HL-60 (cell line): ENCODE measurements around the gene GFRA4.

Experiments
- DNase-seq, 2 experiments: peaks; one replicate each; pipeline ENCODE4 v3.0.0-alpha.2; 2010 to 2020; ENCODE audit warnings: low read depth in 1 of 2, low spot score in 1 of 2
- H3K27ac ChIP-seq: fragments of 250-450 bp; sonication (Bioruptor Pico); replicated peaks from 2 replicates; pipeline ENCODE4 v1.5.1; 2020; ENCODE audit warnings: mild to moderate bottlenecking, moderate library complexity
- H3K27me3 ChIP-seq: fragments of 250-450 bp; sonication (Bioruptor Pico); 2 replicates; pipeline ENCODE4 v1.5.1; 2021; ENCODE audit warnings: mild to moderate bottlenecking, moderate library complexity; ENCODE audit not compliant: insufficient read depth, poor library complexity, severe bottlenecking
- H3K4me3 ChIP-seq: replicated peaks from 2 replicates; pipeline ENCODE4 v1.5.1; 2011; ENCODE audit warnings: mild to moderate bottlenecking, control low read depth, low read length; ENCODE audit not compliant: insufficient read depth
- CTCF ChIP-seq: IDR thresholded peaks from one replicate; pipeline ENCODE4 v1.5.1; 2011; ENCODE audit warnings: low read length, control low read depth, inconsistent platforms; ENCODE audit not compliant: insufficient read depth
- GABPA ChIP-seq: IDR thresholded peaks from 2 replicates; pipeline ENCODE4 v1.6.1; 2012; ENCODE audit warnings: low read depth
- POLR2AphosphoS5 ChIP-seq: IDR thresholded peaks from 2 replicates; pipeline ENCODE4 v1.6.1; 2012; ENCODE audit warnings: low read depth
- SPI1 ChIP-seq: IDR thresholded peaks from 2 replicates; pipeline ENCODE4 v1.6.1; 2012; ENCODE audit warnings: low read depth, mild to moderate bottlenecking, borderline replicate concordance
- TF ChIP-seq, protein P1 (sequence below): IDR thresholded peaks from 2 replicates; pipeline ENCODE4 v1.6.1; 2012; ENCODE audit warnings: low read depth; ENCODE audit not compliant: insufficient replicate concordance

The GFRA4 gene

DNA sequence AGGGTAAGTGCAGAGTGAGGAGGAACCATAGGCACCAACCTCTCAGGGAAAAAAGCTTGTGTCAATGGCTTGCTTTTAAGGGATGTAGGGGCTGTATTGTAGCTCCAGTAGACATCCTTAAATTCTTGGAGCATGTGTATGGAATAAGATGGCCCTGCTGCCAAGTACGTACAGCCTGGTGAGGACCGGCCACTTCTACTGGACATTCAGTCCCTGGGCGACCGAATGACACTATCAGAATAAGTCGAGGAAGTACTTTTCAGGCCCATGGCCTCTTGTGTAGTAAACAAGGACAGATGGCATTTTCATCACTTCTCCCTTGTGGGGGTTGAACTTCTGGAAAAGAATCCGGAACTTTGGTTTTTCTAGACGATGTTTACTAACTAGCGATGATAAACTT lies 32.8 kb downstream of the GFRA4 start:
- DNase-seq = no peak
- Histone ChIP-seq H3K27ac (no peak overlapping the region), H3K4me3 (no peak overlapping the region), H3K27me3 (no peaks in the 10 kb centered on the region)
- TF ChIP-seq GABPA (no peak), CTCF (no peak), POLR2AphosphoS5 (no peak)

- no peak for TF ChIP-seq GABPA
- no peak for TF ChIP-seq POLR2AphosphoS5
- no peak for TF ChIP-seq SPI1
- TF ChIP-seq, protein P1, sequence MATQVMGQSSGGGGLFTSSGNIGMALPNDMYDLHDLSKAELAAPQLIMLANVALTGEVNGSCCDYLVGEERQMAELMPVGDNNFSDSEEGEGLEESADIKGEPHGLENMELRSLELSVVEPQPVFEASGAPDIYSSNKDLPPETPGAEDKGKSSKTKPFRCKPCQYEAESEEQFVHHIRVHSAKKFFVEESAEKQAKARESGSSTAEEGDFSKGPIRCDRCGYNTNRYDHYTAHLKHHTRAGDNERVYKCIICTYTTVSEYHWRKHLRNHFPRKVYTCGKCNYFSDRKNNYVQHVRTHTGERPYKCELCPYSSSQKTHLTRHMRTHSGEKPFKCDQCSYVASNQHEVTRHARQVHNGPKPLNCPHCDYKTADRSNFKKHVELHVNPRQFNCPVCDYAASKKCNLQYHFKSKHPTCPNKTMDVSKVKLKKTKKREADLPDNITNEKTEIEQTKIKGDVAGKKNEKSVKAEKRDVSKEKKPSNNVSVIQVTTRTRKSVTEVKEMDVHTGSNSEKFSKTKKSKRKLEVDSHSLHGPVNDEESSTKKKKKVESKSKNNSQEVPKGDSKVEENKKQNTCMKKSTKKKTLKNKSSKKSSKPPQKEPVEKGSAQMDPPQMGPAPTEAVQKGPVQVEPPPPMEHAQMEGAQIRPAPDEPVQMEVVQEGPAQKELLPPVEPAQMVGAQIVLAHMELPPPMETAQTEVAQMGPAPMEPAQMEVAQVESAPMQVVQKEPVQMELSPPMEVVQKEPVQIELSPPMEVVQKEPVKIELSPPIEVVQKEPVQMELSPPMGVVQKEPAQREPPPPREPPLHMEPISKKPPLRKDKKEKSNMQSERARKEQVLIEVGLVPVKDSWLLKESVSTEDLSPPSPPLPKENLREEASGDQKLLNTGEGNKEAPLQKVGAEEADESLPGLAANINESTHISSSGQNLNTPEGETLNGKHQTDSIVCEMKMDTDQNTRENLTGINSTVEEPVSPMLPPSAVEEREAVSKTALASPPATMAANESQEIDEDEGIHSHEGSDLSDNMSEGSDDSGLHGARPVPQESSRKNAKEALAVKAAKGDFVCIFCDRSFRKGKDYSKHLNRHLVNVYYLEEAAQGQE = no peak
- TF ChIP-seq CTCF = no peak
- Histone ChIP-seq H3K27ac (no peak overlapping the region), H3K4me3 (no peak overlapping the region), H3K27me3 (no peaks in the 10 kb centered on the region)
- no peak for DNase-seq
These were observed 33.3 kb downstream of the GFRA4 start for GRCh38 chr20:3629893-3630292.

GRCh38 chr20:3628502-3629314 lies 34.5 kb downstream of the GFRA4 start:
- DNase-seq = no peak
- TF ChIP-seq GABPA = no peak
- TF ChIP-seq POLR2AphosphoS5 = no peak
- TF ChIP-seq CTCF = no peak
- TF ChIP-seq SPI1 = no peak
- TF ChIP-seq, protein P1 = no peak
- H3K4me3 ChIP-seq = no peak overlapping the region

DNA sequence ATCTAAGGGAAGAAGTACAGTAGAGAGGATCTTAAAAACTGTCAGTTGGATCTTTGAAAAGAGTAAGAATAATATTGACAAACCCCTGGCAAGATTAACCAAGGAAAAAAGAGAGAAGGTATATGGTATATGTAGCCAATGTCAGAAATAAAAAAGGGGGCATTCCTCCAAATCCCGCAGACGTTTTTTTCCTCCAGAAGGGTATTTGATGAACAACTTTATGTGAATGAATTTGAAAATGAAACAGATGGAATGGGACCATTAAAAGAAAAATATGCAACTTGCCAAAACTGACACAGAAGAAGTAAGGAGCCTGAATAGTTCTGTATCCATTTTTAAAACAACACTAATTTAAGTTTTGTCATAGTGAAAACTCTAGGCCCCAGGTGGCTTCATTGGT lies 35.7 kb downstream of the GFRA4 start:
- no peak for TF ChIP-seq SPI1
- TF ChIP-seq, protein P1 = no peak
- no peak for TF ChIP-seq GABPA
- TF ChIP-seq CTCF = no peak
- no peak for TF ChIP-seq POLR2AphosphoS5
- no peaks in the 10 kb centered on the region for H3K27me3 ChIP-seq
- no peak overlapping the region for H3K4me3 ChIP-seq

More at GRCh38 chr20:3628502-3629314, 34.5 kb downstream of the GFRA4 start:
- Histone ChIP-seq H3K27ac (no peak overlapping the region), H3K27me3 (no peaks in the 10 kb centered on the region)

More for the DNA sequence above, 35.7 kb downstream of the GFRA4 start:
- H3K27ac ChIP-seq = no peak overlapping the region
- no peak for DNase-seq
